Ramos (cell line): ENCODE measurements around the gene ZDHHC8.

Experiments
- in situ Hi-C: fragments of 300-500 bp; cut with MboI; formaldehyde crosslinking; loops from one replicate; pipeline ENCODE4 v1.14.3; 2022; ENCODE audit warnings: low sequenced_read_pairs; ENCODE audit not compliant: unreplicated experiment

The ZDHHC8 gene, protein sequence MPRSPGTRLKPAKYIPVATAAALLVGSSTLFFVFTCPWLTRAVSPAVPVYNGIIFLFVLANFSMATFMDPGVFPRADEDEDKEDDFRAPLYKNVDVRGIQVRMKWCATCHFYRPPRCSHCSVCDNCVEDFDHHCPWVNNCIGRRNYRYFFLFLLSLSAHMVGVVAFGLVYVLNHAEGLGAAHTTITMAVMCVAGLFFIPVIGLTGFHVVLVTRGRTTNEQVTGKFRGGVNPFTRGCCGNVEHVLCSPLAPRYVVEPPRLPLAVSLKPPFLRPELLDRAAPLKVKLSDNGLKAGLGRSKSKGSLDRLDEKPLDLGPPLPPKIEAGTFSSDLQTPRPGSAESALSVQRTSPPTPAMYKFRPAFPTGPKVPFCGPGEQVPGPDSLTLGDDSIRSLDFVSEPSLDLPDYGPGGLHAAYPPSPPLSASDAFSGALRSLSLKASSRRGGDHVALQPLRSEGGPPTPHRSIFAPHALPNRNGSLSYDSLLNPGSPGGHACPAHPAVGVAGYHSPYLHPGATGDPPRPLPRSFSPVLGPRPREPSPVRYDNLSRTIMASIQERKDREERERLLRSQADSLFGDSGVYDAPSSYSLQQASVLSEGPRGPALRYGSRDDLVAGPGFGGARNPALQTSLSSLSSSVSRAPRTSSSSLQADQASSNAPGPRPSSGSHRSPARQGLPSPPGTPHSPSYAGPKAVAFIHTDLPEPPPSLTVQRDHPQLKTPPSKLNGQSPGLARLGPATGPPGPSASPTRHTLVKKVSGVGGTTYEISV

DNA sequence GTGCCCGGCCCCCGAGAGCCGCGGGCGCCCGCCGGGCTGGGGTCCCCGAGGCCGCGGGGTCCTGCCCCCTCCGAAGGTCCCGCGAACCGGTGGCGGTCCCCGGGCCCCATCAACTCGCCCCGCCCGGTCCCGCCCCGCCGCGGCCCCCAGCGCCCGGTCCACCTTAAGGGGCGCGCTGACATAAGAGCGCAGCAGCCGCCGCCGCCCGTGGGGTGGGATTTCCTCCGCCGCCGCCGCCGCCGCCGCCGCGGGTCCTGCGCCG lies at the start of gene ZDHHC8:
Gene ZDHHC8 (plus strand): TSS at position 208 of the 262 bp plus-strand sequence. CDS start 144 bp downstream, outside the sequence.
- in situ Hi-C loops: no loop called here

GRCh38 chr22:20083157-20083890 lies 48.3 kb upstream of the ZDHHC8 start:
- in situ Hi-C loops: no loop called here

DNA sequence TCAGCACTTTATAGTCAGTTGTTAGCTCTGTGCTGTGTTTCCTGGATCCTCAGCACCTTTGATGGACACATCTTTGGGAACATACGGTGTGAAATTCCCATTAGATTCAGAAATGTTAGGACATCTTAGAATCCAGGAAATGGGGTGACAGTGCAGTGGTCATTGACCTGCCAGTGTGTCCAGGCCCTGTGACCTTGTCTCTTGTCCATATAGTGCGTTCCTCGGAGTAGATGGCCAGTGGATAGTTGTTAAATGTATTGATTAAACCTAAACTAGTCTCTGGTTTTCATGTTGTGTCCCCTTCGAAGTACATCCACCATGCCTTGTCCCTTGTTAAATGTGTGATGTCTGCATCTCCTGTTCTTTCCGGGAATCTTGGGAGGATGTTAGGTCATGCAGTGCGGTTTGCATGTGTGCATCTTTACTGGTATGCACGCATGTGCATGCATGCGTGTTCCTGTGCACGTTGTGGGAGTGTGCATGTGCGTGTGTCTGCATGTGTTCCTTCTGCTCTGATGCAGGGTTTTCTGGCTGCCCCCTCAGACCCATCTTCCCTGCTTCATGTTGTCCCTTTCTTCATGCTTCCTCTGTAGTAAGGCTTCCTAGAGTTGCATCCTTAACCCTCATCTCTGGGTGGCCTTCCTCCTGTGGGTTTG lies 47.6 kb upstream of the ZDHHC8 start:
- in situ Hi-C loops: no loop called here

DNA sequence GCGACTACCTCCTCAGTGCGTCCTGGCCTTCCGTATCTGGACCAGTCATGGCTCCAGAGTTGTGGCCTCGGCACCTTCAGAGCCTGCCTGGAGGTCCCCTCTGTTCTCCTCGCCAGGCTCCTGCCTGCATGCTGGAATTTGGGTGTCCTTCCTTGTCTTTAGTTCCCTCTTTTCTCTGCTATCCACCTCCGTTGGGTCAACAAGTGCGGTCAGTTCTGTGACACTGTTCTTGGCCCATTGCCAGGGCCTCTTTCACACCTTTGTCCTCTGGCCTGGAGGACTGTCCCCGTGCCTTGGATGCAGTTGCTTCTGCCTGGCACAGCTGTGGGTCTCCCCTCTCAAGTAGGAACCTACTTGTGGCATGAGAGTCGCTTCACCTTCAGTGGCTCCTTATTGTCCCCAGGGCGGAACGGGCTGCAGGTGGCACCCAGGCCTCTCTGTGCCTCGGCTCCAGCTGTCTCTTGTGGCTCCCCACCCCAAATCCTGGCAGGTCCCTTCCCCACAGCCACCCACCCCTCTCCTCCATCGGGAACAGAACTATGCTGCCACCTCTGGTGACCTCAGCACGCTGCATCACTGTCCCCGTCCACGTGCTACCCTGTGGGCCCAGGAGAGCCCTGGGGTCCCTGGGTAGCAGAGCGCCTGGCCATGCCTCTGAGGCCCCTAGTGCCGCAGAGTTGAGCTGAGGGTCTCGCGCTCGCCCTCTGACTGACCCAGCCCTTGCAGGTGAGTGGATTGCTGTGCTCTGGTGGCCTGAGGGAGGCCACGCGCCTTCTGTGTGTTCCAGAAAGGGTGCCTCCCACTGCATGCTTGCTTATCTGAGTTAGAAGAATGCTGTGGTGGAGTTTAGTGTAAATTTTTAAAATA lies 46.8 kb upstream of the ZDHHC8 start:
- in situ Hi-C loops: no loop called here

GRCh38 chr22:20085651-20086050 lies 46.0 kb upstream of the ZDHHC8 start:
- in situ Hi-C loops: no loop called here

DNA sequence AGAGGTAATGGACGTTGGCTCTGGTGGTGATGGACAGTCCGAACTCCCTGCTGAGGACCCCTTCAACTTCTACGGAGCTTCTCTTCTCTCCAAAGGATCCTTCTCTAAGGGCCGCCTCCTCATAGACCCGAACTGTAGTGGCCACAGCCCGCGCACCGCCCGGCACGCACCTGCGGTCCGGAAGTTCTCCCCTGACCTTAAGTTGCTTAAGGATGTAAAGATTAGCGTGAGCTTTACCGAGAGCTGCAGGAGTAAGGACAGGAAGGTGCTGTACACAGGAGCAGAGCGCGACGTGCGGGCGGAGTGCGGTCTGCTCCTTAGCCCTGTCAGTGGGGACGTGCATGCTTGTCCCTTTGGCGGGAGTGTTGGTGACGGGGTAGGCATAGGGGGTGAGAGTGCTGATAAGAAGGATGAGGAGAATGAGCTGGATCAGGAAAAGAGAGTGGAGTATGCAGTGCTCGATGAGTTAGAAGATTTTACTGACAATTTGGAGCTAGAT lies 45.5 kb upstream of the ZDHHC8 start:
- in situ Hi-C loops: no loop called here

GRCh38 chr22:20086763-20087162 lies 44.8 kb upstream of the ZDHHC8 start:
- in situ Hi-C loops: no loop called here

GRCh38 chr22:20087319-20088262 lies 44.0 kb upstream of the ZDHHC8 start:
- in situ Hi-C loops: no loop called here

- in situ Hi-C loops: no loop called here
Observed at GRCh38 chr22:20088263-20088648, 43.3 kb upstream of the ZDHHC8 start.

- in situ Hi-C loops: no loop called here
Observed at GRCh38 chr22:20089226-20089976, 42.2 kb upstream of the ZDHHC8 start.

GRCh38 chr22:20089977-20090729 lies 41.5 kb upstream of the ZDHHC8 start:
- in situ Hi-C loops: no loop called here

- in situ Hi-C loops: no loop called here
Observed at GRCh38 chr22:20090730-20091240, 40.8 kb upstream of the ZDHHC8 start.

DNA sequence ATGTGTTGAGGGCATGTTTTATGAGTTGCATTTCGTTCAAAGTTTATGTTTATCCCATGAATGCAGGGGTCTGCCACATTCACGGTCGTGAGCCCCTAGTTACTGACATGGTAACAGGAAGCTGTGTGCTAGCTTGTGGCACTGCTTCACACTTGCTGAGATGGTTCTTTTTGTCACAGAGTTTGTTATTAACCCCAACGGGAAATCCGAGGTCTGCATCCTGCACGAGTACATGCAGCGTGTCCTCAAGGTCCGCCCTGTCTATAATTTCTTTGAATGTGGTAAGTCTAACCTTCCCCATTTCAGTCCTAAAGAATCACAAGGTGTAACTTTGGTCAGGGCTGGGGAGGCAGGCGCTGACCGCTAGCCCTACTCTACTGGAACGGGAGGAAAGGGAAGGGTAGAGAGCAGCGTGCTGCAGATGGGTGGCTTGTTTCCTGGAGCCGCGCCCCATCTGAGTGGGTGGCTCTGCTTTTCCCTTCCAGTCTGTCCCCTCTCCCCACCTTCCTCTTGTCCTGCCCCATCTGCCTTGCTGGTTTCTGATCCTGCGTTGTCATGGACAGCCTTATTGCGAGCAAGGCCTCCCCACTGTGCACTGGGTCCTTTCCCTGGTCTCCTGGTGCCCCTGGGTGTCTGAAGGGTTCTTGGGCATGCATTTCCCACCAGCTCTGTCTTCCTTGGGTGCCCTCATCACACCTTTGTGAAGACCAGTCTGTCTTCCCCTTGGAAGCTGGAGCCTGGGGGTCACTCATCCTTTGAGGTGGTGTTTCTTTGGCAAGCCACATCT lies 39.7 kb upstream of the ZDHHC8 start:
- in situ Hi-C loops: no loop called here

DNA sequence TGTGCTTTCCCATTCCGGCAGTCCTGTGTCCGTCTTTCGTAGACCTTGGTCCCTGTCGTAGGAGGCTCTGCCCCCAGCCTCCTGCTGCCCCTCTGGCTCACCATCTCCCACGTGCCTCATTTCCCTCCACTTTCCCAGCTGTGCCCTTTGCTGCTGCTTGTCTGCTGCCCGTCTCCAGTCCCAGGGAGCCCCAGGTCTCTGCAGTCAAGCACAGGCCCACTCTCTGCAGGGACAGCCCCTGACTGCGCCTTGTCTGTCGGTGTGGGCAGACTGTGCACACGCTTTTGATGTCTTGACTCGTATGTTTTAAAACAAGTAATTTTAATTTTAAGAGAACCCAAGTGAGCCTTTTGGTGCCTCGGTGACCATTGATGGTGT lies 39.1 kb upstream of the ZDHHC8 start:
- in situ Hi-C loops: no loop called here

DNA sequence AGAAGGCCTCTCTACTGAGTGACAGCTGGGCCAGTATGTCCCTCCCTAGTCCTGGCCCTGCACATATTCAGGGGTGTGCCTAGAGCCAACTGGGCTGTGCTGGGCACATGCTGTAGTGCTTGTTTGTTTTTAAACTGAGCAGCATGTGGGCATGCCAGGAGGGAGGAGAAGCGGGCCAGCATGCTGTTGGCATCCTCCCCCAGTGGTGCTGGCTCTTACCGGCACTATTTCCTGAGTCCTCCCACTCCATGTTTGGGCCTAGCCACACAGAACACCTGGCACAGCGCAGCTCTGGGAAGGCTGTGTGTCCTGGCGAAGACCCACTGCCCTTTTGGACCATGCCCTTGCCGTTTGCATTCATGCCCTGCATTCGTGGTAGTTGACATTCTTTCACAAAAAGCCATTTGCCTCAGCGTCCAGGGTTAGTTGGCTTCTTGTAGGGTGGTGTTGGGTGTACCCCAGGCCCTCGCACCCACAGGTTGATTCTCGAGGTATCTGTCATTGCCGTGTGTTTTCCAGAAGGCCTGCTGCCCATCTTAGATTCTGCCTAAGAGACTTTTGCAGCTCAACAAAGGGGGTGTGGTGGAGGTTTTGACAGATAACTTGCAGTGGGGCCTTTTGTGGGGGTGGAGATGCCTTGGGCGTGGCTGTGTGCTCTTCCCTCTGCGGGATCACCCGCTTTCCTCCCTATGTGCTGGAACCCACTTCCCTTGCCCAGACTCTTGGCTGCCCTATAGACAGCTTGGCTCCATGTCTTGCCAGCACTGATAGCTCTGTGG lies 38.0 kb upstream of the ZDHHC8 start:
- in situ Hi-C loops: no loop called here
